Aortic smooth muscle cell (primary cell): Measurements from ENCODE around the gene ALG12. TPM values are rescaled to one million over a fixed set of nuclear protein-coding genes. Genes with fewer than 3 reads are reported as not detected.

Experiments
- total RNA-seq: library from RNA; depleted of rRNA; stranded (reverse); fragments of >200 nt; gene quantifications from 2 replicates; pipeline ENCODE4 v1.2.3, GENCODE V29; 2014

The ALG12 gene
- 15.2 and 18.9 TPM in 2 replicates for total RNA-seq

DNA sequence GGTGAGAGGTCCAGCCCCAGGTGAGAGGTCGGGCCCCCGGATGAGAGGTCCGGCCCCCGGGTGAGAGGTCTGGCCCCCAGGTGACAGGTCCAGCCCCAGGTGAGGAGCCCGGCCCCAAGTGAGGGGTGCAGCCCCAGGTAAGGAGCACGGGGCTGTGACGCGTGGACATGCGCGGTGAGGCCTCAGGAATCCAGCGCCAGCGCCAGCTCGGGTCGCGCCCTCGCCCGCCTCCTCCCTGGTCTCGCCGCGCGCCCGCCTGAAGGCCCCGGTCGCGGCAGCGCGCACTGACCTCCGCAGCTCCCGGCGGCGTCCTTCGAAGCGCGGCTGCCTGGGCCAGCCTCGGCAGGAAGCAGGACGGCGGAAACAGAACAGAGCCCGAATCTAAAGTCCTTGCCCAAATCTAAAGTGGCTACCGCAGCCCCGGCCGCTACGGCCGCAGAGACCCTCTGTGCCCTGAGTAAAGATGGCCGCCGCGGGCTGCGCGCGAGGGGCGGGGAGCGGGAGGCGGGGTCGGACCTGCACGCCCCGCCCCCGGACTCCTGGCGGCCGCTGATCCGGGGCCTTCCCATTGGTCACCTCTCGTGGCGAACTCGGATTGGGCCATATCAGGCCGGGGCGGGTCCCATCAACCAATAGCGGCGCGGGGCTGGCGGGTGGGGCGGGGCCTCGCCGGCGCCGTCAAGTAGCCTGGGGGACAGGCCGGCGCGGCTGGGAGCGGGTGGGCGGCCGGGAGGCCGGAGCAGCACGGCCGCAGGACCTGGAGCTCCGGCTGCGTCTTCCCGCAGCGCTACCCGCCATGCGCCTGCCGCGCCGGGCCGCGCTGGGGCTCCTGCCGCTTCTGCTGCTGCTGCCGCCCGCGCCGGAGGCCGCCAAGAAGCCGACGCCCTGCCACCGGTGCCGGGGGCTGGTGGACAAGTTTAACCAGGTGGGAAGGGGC, at the start of gene ALG12, which contains the start of gene CRELD2:
ALG12 (minus strand) TSS at position 465 of the 937 bp plus-strand sequence. CDS start 4,673 bp downstream, outside the sequence.
CRELD2 (plus strand) TSS at position 661 of the 937 bp plus-strand sequence; CDS start at position 797, 136 bp downstream.

DNA sequence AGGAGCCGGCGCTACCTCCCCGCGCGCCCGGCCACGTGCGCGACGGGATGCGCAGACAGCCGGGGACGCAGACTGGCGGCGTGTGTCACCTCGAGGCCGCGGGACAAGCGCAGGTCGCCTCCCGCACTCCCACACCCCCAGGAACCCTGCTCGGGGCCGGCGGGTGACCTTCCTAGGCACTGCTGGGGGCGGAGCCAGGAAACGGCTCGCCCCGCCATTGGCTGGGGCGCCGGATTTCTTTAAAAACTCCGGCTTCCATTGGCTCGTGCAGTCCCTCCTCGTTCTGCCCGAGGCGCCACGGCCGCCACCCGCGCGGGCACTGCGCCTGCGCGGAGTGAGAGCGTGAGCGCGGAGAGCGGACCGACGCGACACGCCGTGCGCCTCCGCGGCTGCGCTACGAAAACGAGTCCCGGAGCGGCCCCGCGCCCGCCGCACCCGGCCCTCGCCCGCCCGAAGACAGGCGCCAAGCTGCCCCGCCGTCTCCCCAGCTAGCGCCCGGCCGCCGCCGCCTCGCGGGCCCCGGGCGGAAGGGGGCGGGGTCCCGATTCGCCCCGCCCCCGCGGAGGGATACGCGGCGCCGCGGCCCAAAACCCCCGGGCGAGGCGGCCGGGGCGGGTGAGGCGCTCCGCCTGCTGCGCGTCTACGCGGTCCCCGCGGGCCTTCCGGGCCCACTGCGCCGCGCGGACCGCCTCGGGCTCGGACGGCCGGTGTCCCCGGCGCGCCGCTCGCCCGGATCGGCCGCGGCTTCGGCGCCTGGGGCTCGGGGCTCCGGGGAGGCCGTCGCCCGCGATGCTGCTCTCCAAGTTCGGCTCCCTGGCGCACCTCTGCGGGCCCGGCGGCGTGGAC, 42.1 kb upstream of the ALG12 start, which contains the start of gene PIM3:
PIM3 (plus strand) TSS at position 614 of the 846 bp plus-strand sequence; CDS start at position 790, 176 bp downstream.

DNA sequence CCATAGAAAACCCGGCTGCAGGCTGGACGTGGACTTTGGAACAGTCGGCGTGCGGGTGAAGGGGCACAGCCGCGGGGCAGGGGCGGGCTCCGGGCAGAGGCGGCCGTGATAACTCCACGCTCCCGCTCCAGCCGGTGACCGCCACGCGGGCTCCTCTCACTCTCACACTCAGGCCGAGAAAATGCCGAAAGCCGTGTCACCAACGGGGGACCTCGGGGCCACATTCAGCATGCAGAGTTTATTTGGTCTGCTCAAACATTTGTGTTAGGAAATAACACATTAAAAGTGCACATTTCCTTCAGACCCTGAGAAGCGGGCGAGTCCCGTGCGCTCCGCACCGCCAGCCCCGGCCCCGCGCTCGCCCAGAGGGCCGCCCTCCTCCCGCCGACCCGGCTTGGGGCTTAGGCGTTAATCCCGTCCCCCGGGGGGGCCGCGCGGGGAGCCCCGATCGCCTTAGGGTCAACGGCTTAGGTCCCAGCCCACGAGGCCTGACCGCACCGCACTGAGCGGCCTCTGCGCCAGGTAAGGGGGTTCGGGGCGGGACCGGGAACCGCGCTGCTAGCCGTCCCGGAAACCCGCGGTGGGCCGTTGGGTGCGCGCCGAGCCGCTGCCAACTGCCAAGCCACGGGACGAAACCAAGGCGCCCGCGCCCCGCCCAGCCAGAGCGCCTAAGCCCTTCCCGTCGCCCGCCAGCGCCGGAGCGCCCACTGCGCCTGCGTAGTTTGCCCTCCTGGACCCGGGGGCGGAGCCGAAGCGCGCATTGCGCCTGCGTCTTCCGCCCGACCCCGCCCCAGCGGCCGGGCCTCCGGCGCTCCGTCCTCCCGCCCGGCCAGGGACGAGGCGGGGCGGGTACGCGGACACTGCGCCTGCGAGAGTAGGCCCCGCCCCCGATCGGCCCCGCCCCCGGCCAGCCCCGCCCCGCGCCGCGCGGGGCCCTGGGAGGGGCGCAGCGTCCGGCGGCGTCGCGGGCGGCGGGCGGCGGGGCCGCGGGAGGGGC, 65.0 kb downstream of the ALG12 start, which contains the start of gene ZBED4:
ZBED4 (plus strand) TSS at position 947 of the 997 bp plus-strand sequence. CDS start 29,819 bp downstream, outside the sequence.

Other genes starting within 250 kb of the ALG12 start
- 20.5 and 21.8 TPM in 2 replicates for gene BRD1, start 90.6 kb downstream of the ALG12 start, total RNA-seq
- gene ZBED4, start 64.6 kb downstream of the ALG12 start, total RNA-seq, result 5.7 and 6.2 TPM in 2 replicates
- 64.8 and 105 TPM in 2 replicates for gene CRELD2, start 196 bp upstream of the ALG12 start, total RNA-seq
- 24.2 and 30.1 TPM in 2 replicates for gene PIM3, start 42.3 kb upstream of the ALG12 start, total RNA-seq
- not detected in 2 replicates for gene IL17REL, start 94.3 kb upstream of the ALG12 start, total RNA-seq
- gene TTLL8, start 139.9 kb upstream of the ALG12 start, total RNA-seq, result not detected in 2 replicates
- gene MLC1, start 167.0 kb upstream of the ALG12 start, total RNA-seq, result 2.1 and 2.2 TPM in 2 replicates
- gene MOV10L1, start 171.6 kb upstream of the ALG12 start, total RNA-seq, result 1.8 and 7.8 TPM in 2 replicates